NCI-H2081 (cell line): ENCODE measurements around the gene CCDC154.

Source experiments
- DNase-seq, 2 experiments: peaks; one replicate each; lab custom pipeline; 2025; lab: John Stamatoyannopoulos, UW

CCDC154 gene

DNA sequence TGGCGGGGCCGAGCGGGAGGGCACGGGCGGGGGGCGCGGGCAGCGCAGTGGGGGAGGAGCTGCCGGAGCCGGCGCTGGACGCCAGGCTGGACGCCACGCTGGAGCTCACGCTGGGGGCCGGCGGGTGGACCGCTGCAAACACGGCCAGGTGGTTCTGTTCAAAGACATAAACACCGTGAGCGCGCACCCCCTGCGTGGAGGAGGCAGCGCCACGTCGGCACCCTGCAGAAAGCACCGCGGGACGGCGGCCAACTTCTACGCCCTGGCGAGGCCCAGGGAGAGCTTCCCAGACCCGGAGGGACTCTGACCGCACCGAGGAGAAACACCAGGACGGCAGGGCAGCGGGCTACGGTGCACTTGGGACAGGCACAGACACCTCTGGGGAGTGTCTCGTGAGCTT is 59.1 kb downstream of the CCDC154 start:
- DNase-seq: peak in 1 of 2 experiments; percentile 25
